Endothelial cell of umbilical vein (primary cell): ENCODE data around the gene ZEB1. TPM values are rescaled to one million over a fixed set of nuclear protein-coding genes. Genes with fewer than 3 reads are reported as not detected.

Experiments used
- BruUV-seq: library from RNA; stranded (reverse); fragments of 400-500 nt; replicated peaks from 2 replicates; lab custom pipeline; 2021; lab: Mats Ljungman, UMichigan
- CTCF ChIA-PET: fragments of 300-600, 350-600 bp; sonication (Branson Sonifier 250); formaldehyde crosslinking; loops from one replicate; lab custom pipeline; 2021; ENCODE audit warnings: antibody characterized with exemption, inconsistent platforms; lab: Charles Lee
- POLR2A ChIA-PET: fragments of 300-600, 350-600 bp; sonication (Branson Sonifier 250); formaldehyde crosslinking; loops from one replicate; lab custom pipeline; 2021; ENCODE audit warnings: antibody characterized with exemption, inconsistent platforms; lab: Charles Lee
- DNase-seq: peaks from one replicate; pipeline ENCODE4 v3.0.0-alpha.2; 2011; ENCODE audit warnings: low read depth, low spot score
- FAIRE-seq: peaks from 2 replicates; lab custom pipeline; 2011; peaks lifted over from hg19 to GRCh38; lab: Jason Lieb, UNC
- H2AFZ ChIP-seq: 2 replicates; pipeline ENCODE4 v1.6.0; 2012; ENCODE audit warnings: low read depth, low read length, control low read depth, inconsistent platforms
- H3K27ac ChIP-seq: 2 replicates; pipeline ENCODE4 v1.5.1; 2011; ENCODE audit warnings: low read depth, mild to moderate bottlenecking, control low read depth, low read length, moderate library complexity; ENCODE audit not compliant: insufficient read depth
- H3K27me3 ChIP-seq, 2 experiments: 2 replicates each; pipeline versions ENCODE4 v1.6.0 to v1.6.1; 2011; ENCODE audit warnings: low read length in 2 of 2, mixed read lengths in 1 of 2; ENCODE audit not compliant: control insufficient read depth in 2 of 2, insufficient read depth in 2 of 2
- H3K36me3 ChIP-seq, 2 experiments: 2 replicates in 1 of 2; 3 replicates in 1 of 2; pipeline ENCODE4 v1.5.1; 2011; ENCODE audit warnings: low read length in 2 of 2, mild to moderate bottlenecking in 1 of 2, moderate library complexity in 1 of 2; ENCODE audit not compliant: control insufficient read depth in 2 of 2, insufficient read depth in 2 of 2; ENCODE audit errors: extremely low read depth in 1 of 2
- H3K4me1 ChIP-seq: 3 replicates; pipeline ENCODE4 v1.5.1; 2011; ENCODE audit warnings: mild to moderate bottlenecking, low read length; ENCODE audit not compliant: control insufficient read depth, insufficient read depth; ENCODE audit errors: extremely low read depth
- H3K4me2 ChIP-seq: 2 replicates; pipeline ENCODE4 v1.6.1; 2011; ENCODE audit warnings: low read length, control low read depth, mixed read lengths; ENCODE audit not compliant: insufficient read depth
- H3K4me3 ChIP-seq, 3 experiments: fragments of 200-600 bp in 1 of 3; sonication (generic), shearing (Covaris generic) in 1 of 3; replicated peaks in 1 of 3; 2 replicates each; pipeline ENCODE4 v1.5.1; 2011 to 2016; ENCODE audit warnings: control low read depth in 3 of 3, low read length in 3 of 3, mild to moderate bottlenecking in 2 of 3, inconsistent platforms in 1 of 3, low read depth in 1 of 3, moderate library complexity in 1 of 3; ENCODE audit not compliant: insufficient read depth in 1 of 3
- H3K79me2 ChIP-seq: 2 replicates; pipeline ENCODE4 v1.6.0; 2012; ENCODE audit warnings: low read length, inconsistent platforms; ENCODE audit not compliant: control insufficient read depth, insufficient read depth
- H3K9ac ChIP-seq: replicated peaks from 2 replicates; pipeline ENCODE3; 2011; ENCODE audit warnings: low read length, control low read depth; ENCODE audit not compliant: insufficient read depth; ENCODE audit errors: extremely low read depth
- H3K9me1 ChIP-seq: replicated peaks from 3 replicates; pipeline ENCODE4 v1.6.0; 2011; ENCODE audit warnings: mild to moderate bottlenecking, low read length; ENCODE audit not compliant: control insufficient read depth, insufficient read depth; ENCODE audit errors: extremely low read depth
- H3K9me3 ChIP-seq: replicated peaks from 2 replicates; pipeline ENCODE4 v1.5.1; 2012; ENCODE audit warnings: low read length, inconsistent platforms; ENCODE audit not compliant: control insufficient read depth, insufficient read depth
- H4K20me1 ChIP-seq: replicated peaks from 2 replicates; pipeline ENCODE3; 2011; ENCODE audit warnings: mild to moderate bottlenecking, low read length; ENCODE audit not compliant: control insufficient read depth, insufficient read depth; ENCODE audit errors: extremely low read depth
- EZH2 ChIP-seq: IDR thresholded peaks from 2 replicates; pipeline ENCODE4 v1.6.1; 2012; ENCODE audit warnings: borderline replicate concordance, low read depth, mild to moderate bottlenecking, moderate library complexity, low read length, inconsistent platforms; ENCODE audit not compliant: severe bottlenecking
- FOS ChIP-seq: IDR thresholded peaks from 2 replicates; pipeline ENCODE4 v1.6.1; 2011; ENCODE audit warnings: mild to moderate bottlenecking, low read length, moderate library complexity, borderline replicate concordance; ENCODE audit not compliant: insufficient read depth
- GATA2 ChIP-seq: IDR thresholded peaks from 2 replicates; pipeline ENCODE4 v1.7.0; 2011; ENCODE audit warnings: low read depth, mild to moderate bottlenecking, moderate library complexity, mixed read lengths, low read length; ENCODE audit not compliant: insufficient read length, insufficient read depth
- JUN ChIP-seq: IDR thresholded peaks from 2 replicates; pipeline ENCODE4 v1.6.1; 2011; ENCODE audit warnings: borderline replicate concordance, low read depth; ENCODE audit not compliant: insufficient read length, insufficient read depth
- MYC ChIP-seq: IDR thresholded peaks from one replicate; pipeline ENCODE4 v1.6.1; 2011; ENCODE audit warnings: mild to moderate bottlenecking, low read depth, low read length
- POLR2A ChIP-seq: IDR thresholded peaks from 2 replicates; pipeline ENCODE4 v1.6.1; 2012; ENCODE audit warnings: low read depth, mild to moderate bottlenecking, control low read depth, low read length
- POLR2AphosphoS5 ChIP-seq: IDR thresholded peaks from 2 replicates; pipeline ENCODE4 v1.6.1; 2012; ENCODE audit warnings: low read depth, mild to moderate bottlenecking, control low read depth, low read length, moderate library complexity; ENCODE audit not compliant: insufficient read depth
- dilution Hi-C: fragments of 300-500 bp; cut with MboI; formaldehyde crosslinking; loops from one replicate; pipeline ENCODE4 v1.15.0; 2019; ENCODE audit warnings: low sequenced_read_pairs; ENCODE audit not compliant: extremely low pct_ligation_motif_present
- intact Hi-C: fragments of 100-400 bp; cut with micrococcal nuclease; formaldehyde crosslinking; loops from one replicate; pipeline ENCODE4 v1.10.0; 2022
- polyA plus RNA-seq, 4 experiments: library from polyadenylated mRNA; depleted of rRNA in 3 of 4; stranded (reverse) in 3 of 4; unstranded in 1 of 4; fragments of >200 nt; gene quantifications; 2 replicates each; pipeline versions ENCODE4 v1.2.1 to v1.2.3, GENCODE V29; 2011 to 2012; ENCODE audit warnings: missing spikeins in 1 of 4
- total RNA-seq: library from RNA; stranded (reverse); gene quantifications from 2 replicates; pipeline ENCODE4 v1.2.3, GENCODE V29; 2021
- TF ChIP-seq, protein P1 (sequence below): IDR thresholded peaks from 2 replicates; pipeline ENCODE4 v1.6.1; 2011; ENCODE audit not compliant: insufficient read depth, insufficient read length
- TF ChIP-seq, protein P2 (sequence below), 2 donors: IDR thresholded peaks; 1 replicate in 1 of 2; 2 replicates in 1 of 2; pipeline ENCODE4 v1.5.1; 2011; ENCODE audit warnings: low read length in 2 of 2, mild to moderate bottlenecking in 2 of 2, moderate library complexity in 2 of 2, control low read depth in 1 of 2, inconsistent platforms in 1 of 2, low read depth in 1 of 2; ENCODE audit not compliant: insufficient read depth in 1 of 2; ENCODE audit errors: extremely low read depth in 1 of 2

Gene ZEB1
- total and polyA plus RNA-seq, 2 donors (not counting 3 experiments of a cell fraction or from before 2014, with no cell fraction given) = 19.8 to 130 TPM

DNA sequence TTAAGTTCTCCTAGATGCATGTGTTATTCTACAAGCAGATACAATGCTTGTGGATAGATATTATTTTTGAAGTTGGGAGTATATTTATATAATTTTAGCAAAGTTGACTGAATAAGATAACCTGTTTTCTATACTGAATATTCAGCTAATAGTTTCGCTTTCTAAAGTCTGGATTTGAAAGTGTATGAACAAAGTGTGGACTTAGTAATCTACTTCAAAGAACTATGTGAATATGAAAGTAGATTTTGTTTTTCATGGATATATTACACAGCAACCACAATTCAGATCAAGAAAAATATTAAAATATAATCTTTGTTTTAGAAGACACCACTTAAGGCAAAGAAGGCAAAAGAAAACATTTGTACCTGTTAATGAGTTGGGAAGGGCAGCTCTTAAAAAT is 78.8 kb downstream of the ZEB1 start:
- H3K4me1 ChIP-seq = peaks cover 3% of the 10 kb centered on the region
- intact Hi-C loops (no loop called here), dilution Hi-C loops (no loop called here)
- no peak overlapping the region for H3K4me3 ChIP-seq
- no peak for FAIRE-seq
- no peak overlapping the region for H3K4me2 ChIP-seq
- H3K9me3 ChIP-seq = no peaks in the 10 kb centered on the region
- H3K79me2 ChIP-seq = peaks cover 86% of the 10 kb centered on the region
- peaks cover 0 to 4% of the 10 kb centered on the region in 2 experiments for H3K36me3 ChIP-seq
- no peak for DNase-seq
- no peak overlapping the region for H3K27ac ChIP-seq
- no peaks in the 10 kb centered on the region for H3K27me3 ChIP-seq
- CTCF ChIA-PET = no interaction called here
- H2AFZ ChIP-seq = no peak overlapping the region
- no TSS peak for BruUV-seq
- H3K9me1 ChIP-seq = no peaks in the 10 kb centered on the region
- TF ChIP-seq POLR2A (no peak), MYC (no peak), EZH2 (no peak), GATA2 (no peak), POLR2AphosphoS5 (no peak), FOS (no peak), JUN (no peak)
- TF ChIP-seq, protein P1, sequence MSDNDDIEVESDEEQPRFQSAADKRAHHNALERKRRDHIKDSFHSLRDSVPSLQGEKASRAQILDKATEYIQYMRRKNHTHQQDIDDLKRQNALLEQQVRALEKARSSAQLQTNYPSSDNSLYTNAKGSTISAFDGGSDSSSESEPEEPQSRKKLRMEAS = no peak
- TF ChIP-seq, protein P2, sequence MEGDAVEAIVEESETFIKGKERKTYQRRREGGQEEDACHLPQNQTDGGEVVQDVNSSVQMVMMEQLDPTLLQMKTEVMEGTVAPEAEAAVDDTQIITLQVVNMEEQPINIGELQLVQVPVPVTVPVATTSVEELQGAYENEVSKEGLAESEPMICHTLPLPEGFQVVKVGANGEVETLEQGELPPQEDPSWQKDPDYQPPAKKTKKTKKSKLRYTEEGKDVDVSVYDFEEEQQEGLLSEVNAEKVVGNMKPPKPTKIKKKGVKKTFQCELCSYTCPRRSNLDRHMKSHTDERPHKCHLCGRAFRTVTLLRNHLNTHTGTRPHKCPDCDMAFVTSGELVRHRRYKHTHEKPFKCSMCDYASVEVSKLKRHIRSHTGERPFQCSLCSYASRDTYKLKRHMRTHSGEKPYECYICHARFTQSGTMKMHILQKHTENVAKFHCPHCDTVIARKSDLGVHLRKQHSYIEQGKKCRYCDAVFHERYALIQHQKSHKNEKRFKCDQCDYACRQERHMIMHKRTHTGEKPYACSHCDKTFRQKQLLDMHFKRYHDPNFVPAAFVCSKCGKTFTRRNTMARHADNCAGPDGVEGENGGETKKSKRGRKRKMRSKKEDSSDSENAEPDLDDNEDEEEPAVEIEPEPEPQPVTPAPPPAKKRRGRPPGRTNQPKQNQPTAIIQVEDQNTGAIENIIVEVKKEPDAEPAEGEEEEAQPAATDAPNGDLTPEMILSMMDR (IDR thresholded peaks at IDR 0.05; ENCODE audit: extremely low read depth in 1 of 2, insufficient read depth in 1 of 2, low read depth in 1 of 2, low read length in 2 of 2) = no peak
- POLR2A ChIA-PET = no interaction called here
- H3K9ac ChIP-seq = no peak overlapping the region
- H4K20me1 ChIP-seq = peaks cover 6% of the 10 kb centered on the region
